GM21360 (cell line): ENCODE measurements around the gene DCTN2.
"Not testable (repeated sequence)": the region's sequence is repeated elsewhere in the genome, so short reads cannot be mapped to it uniquely, and the experiment has no call there.

Experiments
- ATAC-seq: cut with Tn5 transposase; IDR thresholded peaks from one replicate; pipeline ENCODE4 v1.9.1; 2021; ENCODE audit warnings: mild to moderate bottlenecking, moderate library complexity; ENCODE audit not compliant: unreplicated experiment

DCTN2 gene

DNA sequence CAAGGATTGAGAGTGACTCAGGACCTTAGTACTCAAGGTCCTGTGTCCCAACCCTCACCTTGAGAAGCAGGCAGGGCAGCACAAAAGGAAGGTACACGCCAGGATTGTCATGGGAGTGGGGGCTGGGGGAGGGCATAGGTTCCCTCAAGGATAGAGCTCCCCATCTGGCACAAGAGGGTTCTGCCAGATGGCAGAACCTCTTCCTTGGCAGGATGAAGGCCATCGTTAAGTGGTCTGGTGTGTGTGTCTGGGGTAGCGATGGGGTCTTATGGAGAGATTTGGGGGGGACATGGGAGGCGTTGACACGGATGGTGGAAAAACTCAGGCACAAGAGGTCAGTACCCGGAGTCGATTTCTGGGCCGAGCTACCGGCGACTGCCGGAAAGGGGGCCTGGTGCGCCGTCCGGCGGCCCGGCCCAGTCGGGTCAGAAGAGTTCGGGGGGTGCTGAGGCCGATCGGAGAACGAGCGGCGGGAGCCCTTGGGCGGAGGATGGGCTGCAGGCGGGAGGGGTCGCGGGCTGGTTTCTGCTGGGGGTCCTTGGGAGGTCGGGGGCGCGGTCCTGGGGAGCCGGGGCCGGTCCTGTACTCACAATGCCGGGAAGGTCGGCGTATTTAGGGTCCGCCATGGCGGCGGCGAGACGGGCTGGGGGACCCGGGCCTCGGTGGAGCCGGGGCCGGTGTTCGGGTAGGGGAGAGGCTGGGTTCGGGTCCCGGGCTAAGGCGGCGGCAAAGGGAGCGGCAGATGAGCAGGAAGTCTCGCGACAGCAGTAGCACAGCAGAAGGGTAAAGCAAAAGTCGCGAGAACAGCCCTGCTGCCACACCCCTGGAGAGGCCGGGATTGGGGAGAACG, at the start of gene DCTN2:
DCTN2 (minus strand) TSS at position 755 of the 850 bp plus-strand sequence; CDS start at position 626, 129 bp downstream.
- ATAC-seq = peak; percentile 99

DNA sequence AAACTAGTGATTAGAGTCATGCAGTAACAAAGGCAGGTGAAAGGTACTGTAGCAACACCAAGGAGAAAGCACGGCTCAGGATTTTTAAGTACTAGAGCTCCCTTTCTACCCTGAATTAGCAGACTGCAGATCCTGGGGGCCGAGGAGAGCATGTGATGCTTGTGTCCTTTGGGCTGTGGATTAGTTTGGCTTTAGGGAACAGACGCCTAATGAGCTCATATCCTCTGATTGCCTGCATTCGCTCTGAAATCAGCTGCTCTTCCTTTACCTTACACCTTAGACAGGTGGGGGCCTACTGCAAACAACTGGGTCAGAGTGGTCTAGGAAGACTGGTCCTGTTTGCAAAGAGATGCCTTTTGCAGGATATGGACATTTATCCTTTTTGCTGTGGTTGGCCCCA, 46.2 kb upstream of the DCTN2 start:
- no peak for ATAC-seq

DNA sequence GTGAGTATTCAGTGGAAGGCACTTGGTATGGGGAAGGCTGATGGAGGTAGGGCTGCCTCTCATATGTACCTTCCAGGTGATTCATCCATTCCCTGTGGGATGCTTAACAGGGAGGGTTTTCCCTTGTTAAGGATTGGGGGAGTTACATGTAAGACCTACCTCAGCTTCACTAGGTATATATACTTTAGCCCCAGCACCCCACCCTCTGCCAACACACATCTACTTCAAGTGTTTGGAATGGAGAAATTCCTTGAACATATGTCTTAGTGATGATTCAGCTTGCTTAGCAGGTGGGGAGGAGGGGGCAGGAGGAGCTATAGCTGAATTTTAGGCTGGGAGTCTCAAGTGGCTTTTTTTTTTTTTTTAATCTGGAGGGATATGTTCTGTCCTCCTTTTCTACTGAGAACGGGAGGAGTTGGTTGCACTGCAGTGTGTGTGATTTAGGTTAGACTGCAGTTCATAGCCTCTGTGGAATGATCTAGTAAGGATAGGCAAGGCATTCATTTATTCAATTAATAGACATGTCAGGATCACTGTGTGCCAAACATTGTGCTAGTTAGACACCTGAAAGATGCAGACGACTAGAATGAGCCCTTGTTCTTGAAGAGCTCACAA, 45.7 kb upstream of the DCTN2 start:
- ATAC-seq = no peak

DNA sequence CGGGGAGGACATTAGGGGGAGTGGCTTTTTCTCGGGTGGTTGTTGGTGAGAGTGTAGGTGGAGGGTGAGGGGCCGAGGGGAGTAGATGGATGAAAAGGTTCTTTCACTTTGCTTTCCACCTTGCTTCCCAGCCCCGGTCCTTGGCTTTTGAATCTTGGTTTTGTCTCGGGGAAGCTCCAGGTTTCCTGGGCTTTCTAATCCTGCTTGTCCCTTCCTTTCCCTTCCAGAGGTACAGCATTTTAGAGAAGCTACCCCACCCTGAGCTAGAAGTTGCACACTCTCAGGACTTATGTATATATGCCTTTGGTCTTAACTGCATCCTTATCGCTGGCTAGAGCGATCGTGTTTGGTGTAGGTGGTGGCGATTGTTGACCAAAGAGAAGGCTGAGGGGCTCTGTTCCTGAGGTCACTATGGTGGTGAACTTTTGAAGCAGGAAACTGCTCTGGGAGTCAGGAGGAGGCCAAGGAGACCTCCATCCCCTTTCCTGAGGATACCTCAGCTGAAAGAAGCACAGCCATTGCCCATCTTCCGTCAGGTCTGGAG, 44.9 kb upstream of the DCTN2 start:
- no peak for ATAC-seq

DNA sequence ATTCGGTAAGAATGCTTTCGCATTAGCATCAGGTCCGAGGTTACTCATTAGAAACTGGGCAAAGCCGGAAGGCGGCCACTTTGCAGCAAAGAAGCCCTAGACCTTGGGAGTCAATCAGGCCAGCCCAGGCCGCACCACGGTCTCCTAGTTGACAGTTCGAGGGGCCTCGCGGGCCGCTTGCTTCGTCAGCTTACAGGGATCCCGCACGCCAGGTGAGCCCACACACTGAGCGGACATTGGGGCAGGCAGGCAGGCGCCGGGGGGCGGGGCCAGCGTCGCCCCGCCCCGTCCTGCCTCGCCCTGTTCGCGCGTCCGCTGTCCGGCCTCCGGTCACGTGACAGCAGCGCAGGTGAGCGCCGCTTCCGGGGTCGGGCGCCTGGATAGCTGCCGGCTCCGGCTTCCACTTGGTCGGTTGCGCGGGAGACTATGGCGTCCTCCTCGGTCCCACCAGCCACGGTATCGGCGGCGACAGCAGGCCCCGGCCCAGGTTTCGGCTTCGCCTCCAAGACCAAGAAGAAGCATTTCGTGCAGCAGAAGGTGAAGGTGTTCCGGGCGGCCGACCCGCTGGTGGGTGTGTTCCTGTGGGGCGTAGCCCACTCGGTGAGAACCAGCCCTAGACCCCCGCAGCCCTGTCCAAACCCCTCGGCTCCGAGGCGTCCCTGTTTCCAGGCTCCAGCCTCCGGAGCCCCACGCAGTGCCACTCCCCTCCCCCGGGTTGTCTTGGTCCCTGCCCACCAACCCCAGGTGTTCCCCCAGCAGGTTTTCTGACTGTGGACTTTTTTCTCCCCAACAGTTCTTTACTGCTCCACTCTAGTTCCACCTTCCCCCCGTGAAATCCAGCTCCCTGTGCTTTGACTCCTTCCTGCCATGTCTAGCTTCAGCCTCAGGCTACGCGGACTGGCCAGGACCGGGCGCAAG, 44.1 kb upstream of the DCTN2 start, which contains the start of gene PIP4K2C:
PIP4K2C (plus strand) TSS at position 329 of the 918 bp plus-strand sequence; CDS start at position 427, 98 bp downstream.
- ATAC-seq = peak; percentile 93

DNA sequence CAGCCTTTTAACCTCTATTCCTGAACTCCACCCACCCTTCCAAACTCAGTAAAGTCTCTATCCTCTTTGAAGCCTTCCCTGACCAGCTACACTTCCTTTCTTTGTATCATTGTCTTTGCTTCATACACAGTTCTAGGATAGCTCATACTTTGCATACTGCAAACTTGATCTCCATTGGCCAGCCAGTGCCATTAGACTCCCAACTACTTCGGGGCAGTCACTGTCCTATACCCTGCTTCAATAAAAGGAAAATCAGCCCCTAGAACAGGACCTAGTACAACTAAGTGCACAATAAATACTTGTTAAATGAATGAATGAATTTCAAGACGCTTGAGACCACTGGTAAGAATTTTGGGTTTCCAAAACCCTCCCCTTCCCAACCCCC, 43.5 kb upstream of the DCTN2 start:
- no peak for ATAC-seq

DNA sequence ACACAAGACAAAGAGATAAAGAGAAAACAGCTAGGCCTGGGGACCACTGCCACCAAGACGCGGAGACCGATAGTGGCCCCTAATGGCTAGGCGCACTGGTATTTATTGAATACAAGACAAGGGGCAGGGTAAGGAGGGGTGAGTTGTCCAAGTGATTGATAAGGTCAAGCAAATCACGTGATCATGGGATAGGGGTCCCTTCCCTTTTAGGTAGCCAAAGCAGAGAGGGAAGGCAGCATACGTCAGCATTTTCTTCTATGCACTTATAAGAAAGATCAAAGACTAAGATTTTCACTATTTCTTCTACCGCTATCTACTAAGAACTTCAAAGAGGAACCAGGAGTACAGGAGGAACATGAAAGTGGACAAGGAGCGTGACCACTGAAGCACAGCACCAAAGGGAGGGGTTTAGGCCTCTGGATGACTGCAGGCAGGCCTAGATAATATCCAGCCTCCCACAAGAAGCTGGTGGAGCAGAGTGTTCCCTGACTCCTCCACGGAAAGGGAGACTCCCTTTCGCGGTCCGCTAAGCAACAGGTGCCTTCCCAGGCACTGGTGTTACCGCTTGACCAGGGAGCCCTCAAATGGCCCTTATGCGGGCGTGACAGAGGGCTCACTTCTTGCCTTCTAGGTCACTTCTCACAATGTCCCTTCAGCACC, 42.1 kb upstream of the DCTN2 start:
- ATAC-seq = not testable (repeated sequence)

DNA sequence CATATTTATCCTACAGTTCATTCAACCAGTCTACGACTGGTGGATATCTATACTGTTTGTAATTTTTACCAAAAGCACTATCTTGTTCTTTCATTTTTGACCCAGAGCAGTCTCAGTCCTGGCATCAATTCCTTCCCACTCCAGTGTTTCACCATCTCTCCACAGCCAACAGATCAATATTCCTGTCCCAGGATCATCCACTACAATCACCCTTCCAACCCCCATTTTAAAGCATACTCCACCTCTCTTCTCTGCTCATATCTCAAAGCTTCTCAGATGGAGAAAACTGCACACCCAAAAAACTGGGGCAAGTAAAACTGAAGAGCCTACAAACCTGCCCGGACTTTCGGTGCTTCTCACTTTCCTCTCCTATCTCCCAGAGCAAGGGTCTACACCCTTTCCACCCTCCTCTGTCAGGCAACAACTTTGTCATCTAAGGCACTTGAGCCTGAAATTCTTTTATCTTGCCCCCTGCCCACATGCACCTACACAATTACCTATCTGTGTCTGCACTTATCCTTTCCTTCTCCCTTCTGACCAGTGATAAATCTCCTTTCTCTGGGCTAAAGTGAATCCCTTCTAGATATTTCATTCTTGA, 39.9 kb upstream of the DCTN2 start:
- ATAC-seq = no peak

DNA sequence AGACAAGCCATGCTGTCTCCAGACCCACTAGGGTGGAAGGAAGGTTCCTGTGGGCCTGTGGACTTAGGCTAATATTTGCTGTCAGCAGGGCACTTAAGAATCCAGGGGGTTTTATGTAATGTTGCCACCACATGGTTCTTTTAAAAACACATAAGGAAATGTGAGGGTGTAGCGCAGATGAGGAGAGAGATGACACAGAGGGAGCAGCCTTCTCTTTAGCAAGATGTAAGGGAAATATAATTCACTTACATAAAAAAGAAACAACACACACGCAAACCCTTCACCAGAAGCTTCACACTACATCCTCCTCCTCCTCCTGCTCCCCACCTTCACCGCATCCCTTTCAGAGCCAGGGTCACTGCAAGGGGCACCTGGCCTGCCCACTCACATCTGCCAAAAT, 39.1 kb upstream of the DCTN2 start:
- no peak for ATAC-seq

DNA sequence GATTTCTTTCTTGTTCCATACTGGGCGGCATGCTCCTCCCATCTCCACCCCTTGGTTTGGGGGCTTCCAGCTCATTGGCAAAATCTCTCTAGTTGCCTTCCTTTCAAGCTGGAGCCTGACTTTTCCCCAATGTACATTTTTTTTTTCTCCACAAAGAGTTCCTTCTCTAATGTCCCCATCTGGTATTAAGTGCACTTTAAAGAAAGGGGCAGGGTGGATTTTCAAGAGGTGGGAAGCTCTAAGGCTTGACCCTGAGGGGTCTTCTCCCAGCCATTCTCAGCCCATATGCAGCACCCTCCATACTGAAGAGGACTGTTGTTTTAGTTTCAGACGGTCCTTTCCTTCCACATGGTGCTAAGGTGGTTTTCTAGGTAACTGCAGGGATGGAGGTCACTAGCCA, 38.2 kb upstream of the DCTN2 start:
- ATAC-seq = no peak

DNA sequence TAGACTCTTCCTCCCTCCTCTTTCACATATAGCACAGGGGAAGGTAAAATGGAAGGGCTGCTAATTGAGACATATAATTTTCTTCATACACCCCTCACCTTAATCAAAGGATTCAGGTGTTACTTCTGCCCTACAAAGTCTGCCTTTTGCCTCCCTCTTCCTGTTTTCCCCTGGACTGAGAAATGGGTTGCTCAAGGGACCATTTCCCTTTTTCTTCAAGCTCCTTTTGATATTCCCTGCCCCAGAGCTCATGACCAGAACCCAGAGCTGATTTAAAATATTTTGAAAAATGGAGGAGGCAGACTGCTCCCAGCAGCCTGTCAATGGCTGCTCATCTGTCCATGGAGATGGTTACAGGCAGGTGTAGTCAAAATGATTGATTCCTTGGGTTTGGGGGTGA, 37.7 kb upstream of the DCTN2 start:
- ATAC-seq = no peak

DNA sequence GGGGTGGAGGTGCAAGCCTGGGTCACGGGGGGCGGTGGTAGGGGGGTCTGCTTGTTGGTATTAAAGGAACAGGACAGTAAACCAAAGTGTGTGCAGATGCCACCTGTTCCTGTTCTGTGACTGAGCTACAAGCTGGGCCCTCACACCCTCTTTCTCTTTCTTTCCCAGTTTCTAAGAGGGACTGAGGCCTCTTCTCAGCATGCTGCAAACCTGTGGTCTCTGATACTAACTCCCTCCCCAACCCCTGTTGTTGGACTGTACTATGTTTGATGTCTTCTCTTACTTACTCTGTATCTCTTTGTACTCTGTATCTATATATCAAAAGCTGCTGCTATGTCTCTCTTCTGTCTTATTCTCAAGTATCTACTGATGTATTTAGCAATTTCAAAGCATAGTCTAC, 37.1 kb upstream of the DCTN2 start:
- ATAC-seq = no peak

DNA sequence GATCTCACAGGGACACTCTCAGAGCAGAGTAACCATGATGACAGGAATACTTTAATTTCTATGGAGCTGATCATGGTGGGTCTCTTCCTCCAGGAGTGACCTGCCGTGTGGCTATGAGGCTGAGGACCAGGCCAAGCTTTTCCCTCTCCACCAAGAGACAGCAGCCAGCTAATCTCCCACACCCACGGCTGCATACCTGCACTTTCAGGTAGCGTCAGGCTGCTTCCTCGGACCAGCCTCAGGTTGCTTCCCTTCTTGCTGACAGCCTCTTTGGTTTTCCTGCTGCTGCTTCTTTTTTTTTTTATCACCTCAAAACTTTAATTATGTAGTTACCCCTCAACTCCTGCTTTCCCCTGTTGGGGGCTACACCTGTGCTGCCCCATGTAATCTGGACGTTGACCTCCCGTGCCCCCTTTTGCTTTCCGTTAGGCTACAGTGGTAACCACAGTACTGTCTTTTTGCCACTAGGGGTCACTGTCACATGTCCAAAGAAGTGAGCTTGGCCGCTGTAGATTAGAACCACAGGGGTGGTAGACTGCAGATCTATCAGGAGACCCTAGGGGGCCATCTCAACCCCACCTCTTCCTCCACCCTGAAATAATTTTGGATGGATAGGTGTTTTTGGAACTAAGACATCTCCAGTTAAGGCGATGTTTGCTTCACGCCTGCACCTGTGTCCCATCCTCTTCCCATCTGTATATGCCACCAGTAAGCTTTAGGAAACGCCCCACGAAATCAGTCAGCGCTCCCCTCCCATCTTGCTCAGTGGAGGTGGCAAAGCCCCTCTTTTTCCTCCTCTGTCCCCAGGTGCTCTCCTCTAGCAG, 36.2 kb upstream of the DCTN2 start:
- ATAC-seq = peak; percentile 95

DNA sequence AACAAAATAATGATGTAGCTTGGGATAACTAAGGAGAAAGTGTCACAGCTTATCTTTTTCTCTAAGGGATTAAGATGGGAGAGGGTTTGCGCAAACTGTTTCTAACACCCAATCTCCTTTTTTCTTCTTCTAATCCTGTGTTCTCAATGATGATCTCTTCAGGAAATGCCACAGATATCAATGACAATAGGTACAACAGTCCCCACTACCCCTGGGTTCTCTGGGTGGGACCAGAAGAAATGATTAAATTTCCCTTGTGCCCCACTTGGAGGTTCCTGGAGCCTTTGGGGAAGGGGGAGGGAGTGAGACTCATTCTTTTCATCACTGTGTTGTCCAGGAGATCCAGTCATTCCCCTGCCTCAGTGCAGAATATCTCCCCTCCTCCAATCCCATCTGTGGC, 35.4 kb upstream of the DCTN2 start:
- no peak for ATAC-seq

DNA sequence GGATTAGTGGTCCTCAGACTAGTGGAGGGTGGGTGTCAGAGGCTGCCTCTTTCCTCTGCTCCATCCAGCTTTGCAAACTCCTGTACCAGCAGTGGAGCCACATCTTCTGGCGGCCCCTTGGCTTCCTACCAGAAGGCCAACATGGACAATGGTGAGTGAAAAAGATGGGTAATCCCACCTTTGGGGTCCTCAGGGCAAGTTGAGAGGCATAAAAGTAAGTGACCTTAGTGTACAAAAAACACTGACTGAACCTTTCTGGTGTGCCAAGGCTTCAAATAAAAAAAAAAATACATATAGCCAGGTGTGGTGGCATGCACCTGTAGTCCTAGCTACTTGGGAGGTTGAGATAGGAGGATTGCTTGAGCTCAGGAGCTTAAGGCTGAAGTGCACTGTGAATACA, 34.8 kb upstream of the DCTN2 start:
- ATAC-seq = no peak

DNA sequence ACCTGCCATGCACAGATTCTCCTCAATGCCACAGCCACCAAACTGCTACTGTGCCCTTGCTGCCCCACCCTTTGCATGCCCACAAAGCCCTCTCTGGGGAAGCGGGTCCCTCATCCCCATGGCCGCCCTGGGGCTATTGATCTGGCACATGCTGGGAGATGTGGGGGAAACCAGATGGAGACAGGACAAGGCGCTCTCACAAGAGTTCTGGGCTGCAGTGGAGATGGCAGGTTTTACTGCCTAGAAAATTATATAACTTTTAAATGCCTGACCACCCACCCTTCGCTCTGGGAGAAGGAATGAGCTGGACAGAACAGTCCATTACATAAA, 33.4 kb upstream of the DCTN2 start:
- ATAC-seq = no peak

DNA sequence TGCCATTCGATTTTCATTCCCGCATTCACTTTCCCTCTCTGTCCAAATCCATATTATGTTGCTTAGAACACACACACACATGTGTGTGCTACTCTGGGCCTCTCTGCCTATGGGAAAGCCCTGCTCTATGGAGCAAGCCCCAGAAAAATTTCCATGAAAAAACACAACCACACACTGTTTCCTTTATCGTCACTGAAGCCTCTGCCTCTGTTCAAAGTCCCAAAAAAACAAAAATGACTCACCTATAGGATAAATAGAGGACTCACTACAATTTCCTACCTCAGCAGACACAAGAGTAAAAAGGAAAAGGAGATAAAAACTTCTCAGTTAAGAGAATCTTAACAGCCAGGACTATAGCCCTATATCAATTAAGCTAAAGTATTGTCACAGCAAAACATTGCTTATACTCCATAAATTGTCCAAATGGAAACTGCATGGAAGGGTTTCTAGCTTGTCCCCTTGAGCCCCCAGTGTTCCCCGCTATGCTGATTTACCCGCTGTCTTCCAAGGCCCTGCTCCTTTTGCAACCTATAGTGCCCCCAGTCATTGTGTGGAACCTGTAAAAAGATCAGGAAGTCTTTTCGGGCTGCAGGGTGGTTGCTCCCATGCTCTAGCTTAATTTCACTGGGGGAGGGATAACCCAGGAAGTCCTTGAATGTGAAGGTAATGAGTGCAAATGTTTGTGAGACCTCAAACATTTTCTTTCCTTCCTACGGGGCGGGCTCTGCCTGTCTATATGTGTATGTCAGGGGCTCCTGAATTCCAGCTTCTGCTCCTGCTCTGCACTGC, 32.9 kb upstream of the DCTN2 start:
- ATAC-seq = no peak

DNA sequence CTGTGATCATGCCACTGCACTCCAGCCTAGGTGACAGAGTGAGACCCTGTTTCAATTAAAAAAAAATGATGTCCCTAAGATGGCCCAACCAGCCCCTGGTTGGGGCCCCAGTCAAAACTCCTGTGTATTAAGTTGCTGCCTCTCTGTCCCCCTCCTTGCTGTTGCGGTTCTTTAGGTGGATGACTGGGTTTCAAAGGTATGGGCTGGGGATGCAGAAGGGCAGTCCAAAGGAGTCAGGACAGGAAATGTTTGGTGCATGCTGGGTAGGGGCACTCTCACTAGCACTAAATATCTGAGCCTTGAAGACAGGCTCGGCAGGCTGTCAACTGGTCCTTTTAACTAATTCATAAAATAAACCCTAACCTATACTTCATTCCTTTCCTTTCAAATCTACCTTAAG, 32.0 kb upstream of the DCTN2 start:
- ATAC-seq = no peak
